Gastrocnemius medialis (tissue), 4 donors: ENCODE measurements around the gene SEMG2.

Experiments
- POLR2A ChIP-seq, 2 donors: fragments of 450-650 bp; IDR thresholded peaks; one replicate each; pipeline ENCODE4 v1.6.1; 2017; ENCODE audit warnings: antibody characterized with exemption in 2 of 2, mild to moderate bottlenecking in 2 of 2, moderate library complexity in 2 of 2
- TF ChIP-seq, protein P1 (sequence below), 5 experiments: fragments of 450-650 bp in 3 of 5; fragments of 200-600 bp in 2 of 5; sonication (generic) in 2 of 5; IDR thresholded peaks in 4 of 5; conservative IDR thresholded peaks in 1 of 5; 1 replicate in 4 of 5; 2 replicates in 1 of 5; pipeline ENCODE4 v1.5.1; 2016 to 2019; ENCODE audit warnings: antibody characterized with exemption in 5 of 5, mild to moderate bottlenecking in 3 of 5, moderate library complexity in 3 of 5

DNA sequence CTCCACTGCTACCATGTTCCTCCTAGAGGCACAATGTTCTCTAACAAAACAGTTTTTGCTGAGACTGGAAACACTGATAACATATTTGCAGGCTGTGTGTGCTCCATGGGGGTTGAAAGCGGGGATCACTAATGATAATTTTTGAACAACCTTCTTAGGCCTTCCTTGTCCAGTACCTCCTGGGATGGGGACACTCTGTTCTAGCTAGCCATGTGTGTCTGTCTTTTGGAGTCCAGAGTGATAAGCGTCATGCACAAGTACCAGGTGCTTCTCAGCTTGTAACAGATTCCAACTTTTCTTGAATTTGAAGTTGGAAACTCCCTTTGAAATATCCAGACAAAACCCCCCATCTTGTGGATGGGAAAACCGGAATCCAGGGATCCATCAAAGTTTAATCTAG, 31.3 kb upstream of the SEMG2 start:
- TF ChIP-seq, protein P1, sequence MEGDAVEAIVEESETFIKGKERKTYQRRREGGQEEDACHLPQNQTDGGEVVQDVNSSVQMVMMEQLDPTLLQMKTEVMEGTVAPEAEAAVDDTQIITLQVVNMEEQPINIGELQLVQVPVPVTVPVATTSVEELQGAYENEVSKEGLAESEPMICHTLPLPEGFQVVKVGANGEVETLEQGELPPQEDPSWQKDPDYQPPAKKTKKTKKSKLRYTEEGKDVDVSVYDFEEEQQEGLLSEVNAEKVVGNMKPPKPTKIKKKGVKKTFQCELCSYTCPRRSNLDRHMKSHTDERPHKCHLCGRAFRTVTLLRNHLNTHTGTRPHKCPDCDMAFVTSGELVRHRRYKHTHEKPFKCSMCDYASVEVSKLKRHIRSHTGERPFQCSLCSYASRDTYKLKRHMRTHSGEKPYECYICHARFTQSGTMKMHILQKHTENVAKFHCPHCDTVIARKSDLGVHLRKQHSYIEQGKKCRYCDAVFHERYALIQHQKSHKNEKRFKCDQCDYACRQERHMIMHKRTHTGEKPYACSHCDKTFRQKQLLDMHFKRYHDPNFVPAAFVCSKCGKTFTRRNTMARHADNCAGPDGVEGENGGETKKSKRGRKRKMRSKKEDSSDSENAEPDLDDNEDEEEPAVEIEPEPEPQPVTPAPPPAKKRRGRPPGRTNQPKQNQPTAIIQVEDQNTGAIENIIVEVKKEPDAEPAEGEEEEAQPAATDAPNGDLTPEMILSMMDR (IDR thresholded peaks at IDR 0.05 in 4 of 5, conservative IDR thresholded peaks at IDR 0.05 in 1 of 5) = no peak
- no peak for TF ChIP-seq POLR2A (IDR thresholded peaks at IDR 0.05)
